ENCODE data around the gene TREH. TPM values are rescaled to one million over a fixed set of nuclear protein-coding genes. Genes with fewer than 3 reads are reported as not detected.

Gene TREH
- polyA plus RNA-seq, 3 donors = not detected

GRCh38 chr11:118643995-118644345 is 35.5 kb downstream of the TREH start:
- H3K9me3 ChIP-seq (replicated peaks in 1 of 2; ENCODE audit: control insufficient read depth in 1 of 2, insufficient read depth in 1 of 2, low read length in 2 of 2) = no peaks in the 10 kb centered on the region
- no peak overlapping the region for H3K4me3 ChIP-seq (replicated peaks in 1 of 3; ENCODE audit: low read depth in 2 of 3, low read length in 3 of 3)
- Mint-ChIP-seq H3K9me3 (no peaks in the 10 kb centered on the region), H3K27ac (no peak overlapping the region), H3K36me3 (no peaks in the 10 kb centered on the region), H3K27me3 (ENCODE audit: low read depth in 3 of 3) (peaks cover 0 to 6% (median 5%) of the 10 kb centered on the region in 3 donors), H3K4me1 (no peaks in the 10 kb centered on the region), H3K4me3 (no peak overlapping the region)
- no peak overlapping the region for H3K4me2 ChIP-seq (replicated peaks; ENCODE audit: extremely low read depth, low read length, poor library complexity, severe bottlenecking)
- no peaks in the 10 kb centered on the region for H3K27me3 ChIP-seq (ENCODE audit: control insufficient read depth in 2 of 2, insufficient read depth in 2 of 2, low read length in 2 of 2)
- H3K4me1 ChIP-seq (ENCODE audit: control insufficient read depth in 1 of 2, insufficient read depth in 2 of 2, low read length in 2 of 2) = no peaks in the 10 kb centered on the region
- H3K79me2 ChIP-seq (ENCODE audit: insufficient read depth, low read length) = no peaks in the 10 kb centered on the region
- TF ChIP-seq, protein P1, sequence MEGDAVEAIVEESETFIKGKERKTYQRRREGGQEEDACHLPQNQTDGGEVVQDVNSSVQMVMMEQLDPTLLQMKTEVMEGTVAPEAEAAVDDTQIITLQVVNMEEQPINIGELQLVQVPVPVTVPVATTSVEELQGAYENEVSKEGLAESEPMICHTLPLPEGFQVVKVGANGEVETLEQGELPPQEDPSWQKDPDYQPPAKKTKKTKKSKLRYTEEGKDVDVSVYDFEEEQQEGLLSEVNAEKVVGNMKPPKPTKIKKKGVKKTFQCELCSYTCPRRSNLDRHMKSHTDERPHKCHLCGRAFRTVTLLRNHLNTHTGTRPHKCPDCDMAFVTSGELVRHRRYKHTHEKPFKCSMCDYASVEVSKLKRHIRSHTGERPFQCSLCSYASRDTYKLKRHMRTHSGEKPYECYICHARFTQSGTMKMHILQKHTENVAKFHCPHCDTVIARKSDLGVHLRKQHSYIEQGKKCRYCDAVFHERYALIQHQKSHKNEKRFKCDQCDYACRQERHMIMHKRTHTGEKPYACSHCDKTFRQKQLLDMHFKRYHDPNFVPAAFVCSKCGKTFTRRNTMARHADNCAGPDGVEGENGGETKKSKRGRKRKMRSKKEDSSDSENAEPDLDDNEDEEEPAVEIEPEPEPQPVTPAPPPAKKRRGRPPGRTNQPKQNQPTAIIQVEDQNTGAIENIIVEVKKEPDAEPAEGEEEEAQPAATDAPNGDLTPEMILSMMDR (IDR thresholded peaks at IDR 0.05) = no peak
- H3K36me3 ChIP-seq (replicated peaks in 1 of 2; ENCODE audit: control insufficient read depth in 1 of 2, insufficient read depth in 2 of 2, low read length in 2 of 2) = no peaks in the 10 kb centered on the region
- WGBS (ENCODE audit: insufficient coverage) = 93% methylated on average over 5 of the region's 7 CpGs
- H3K27ac ChIP-seq (ENCODE audit: low read depth in 1 of 2, low read length in 2 of 2) = no peak overlapping the region
- intact Hi-C loops (cut with micrococcal nuclease) = no loop called here
- no peak for DNase-seq
- H3K9ac ChIP-seq (ENCODE audit: insufficient read depth, low read length, poor library complexity, severe bottlenecking) = no peak overlapping the region
- H4K20me1 ChIP-seq (ENCODE audit: insufficient read depth, low read length) = no peaks in the 10 kb centered on the region
- H2AFZ ChIP-seq (ENCODE audit: insufficient read depth, low read depth, low read length, poor library complexity, severe bottlenecking) = no peak overlapping the region

DNA sequence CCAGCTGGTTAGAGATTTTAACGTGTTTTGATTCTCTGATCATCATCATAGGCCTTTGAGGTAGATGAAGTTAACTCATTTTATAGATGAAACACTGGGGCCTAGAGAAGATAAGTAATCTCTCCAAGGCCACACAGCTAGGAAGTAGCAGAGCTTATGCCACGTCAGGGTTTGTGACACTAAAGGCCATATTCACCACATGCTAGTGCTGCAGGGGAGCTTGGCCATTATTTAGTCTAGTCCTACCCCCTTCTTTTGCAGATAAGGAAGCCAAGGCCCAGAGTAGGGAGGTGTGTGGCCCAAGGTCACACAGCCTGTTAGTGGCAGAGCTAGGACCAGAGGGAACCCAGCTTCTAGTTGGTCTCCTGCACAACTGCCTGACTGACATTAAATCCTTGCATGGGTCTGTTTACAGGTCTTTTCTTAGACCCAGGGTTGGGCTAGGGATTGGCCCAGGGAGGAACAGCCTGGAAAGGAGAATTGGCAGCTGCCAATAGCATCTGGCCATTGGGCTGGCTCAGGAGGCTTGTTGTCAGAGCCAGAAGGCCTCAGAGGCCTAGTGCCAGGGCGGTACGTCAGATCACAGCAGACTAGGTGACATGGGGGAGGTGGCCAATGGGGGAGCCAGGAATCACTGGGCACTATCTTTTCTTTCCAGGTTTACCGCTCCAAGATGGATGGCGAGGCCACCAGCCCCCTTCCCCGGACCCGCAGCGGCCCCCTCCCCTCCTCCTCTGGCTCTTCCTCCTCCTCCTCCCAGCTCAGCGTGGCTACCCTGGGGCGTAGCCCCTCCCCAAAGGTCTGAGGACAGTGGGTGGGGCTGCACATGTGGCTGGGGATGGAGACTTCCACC is 36.1 kb downstream of the TREH start:
- WGBS (ENCODE audit: insufficient coverage) = 100% methylated on average over 2 of the region's 11 CpGs
- H3K27ac ChIP-seq (ENCODE audit: low read depth in 1 of 2, low read length in 2 of 2) = no peak overlapping the region

More for the DNA sequence above, 36.1 kb downstream of the TREH start:
- no peaks in the 10 kb centered on the region for H3K36me3 Mint-ChIP-seq
- H3K4me1 Mint-ChIP-seq = no peaks in the 10 kb centered on the region
- Histone ChIP-seq H3K4me1 (ENCODE audit: control insufficient read depth in 1 of 2, insufficient read depth in 2 of 2, low read length in 2 of 2) (no peaks in the 10 kb centered on the region), H2AFZ (ENCODE audit: insufficient read depth, low read depth, low read length, poor library complexity, severe bottlenecking) (no peak overlapping the region), H4K20me1 (ENCODE audit: insufficient read depth, low read length) (no peaks in the 10 kb centered on the region), H3K4me3 (replicated peaks in 1 of 3; ENCODE audit: low read depth in 2 of 3, low read length in 3 of 3) (no peak overlapping the region), H3K9ac (ENCODE audit: insufficient read depth, low read length, poor library complexity, severe bottlenecking) (no peak overlapping the region), H3K9me3 (replicated peaks in 1 of 2; ENCODE audit: control insufficient read depth in 1 of 2, insufficient read depth in 1 of 2, low read length in 2 of 2) (no peaks in the 10 kb centered on the region), H3K36me3 (replicated peaks in 1 of 2; ENCODE audit: control insufficient read depth in 1 of 2, insufficient read depth in 2 of 2, low read length in 2 of 2) (no peaks in the 10 kb centered on the region), H3K79me2 (ENCODE audit: insufficient read depth, low read length) (no peaks in the 10 kb centered on the region), H3K27me3 (ENCODE audit: control insufficient read depth in 2 of 2, insufficient read depth in 2 of 2, low read length in 2 of 2) (no peaks in the 10 kb centered on the region), H3K4me2 (replicated peaks; ENCODE audit: extremely low read depth, low read length, poor library complexity, severe bottlenecking) (no peak overlapping the region)
- no peak overlapping the region for H3K4me3 Mint-ChIP-seq
- no peaks in the 10 kb centered on the region for H3K9me3 Mint-ChIP-seq
- DNase-seq = no peak
- TF ChIP-seq, protein P1 (IDR thresholded peaks at IDR 0.05) = no peak
- H3K27me3 Mint-ChIP-seq (ENCODE audit: low read depth in 3 of 3) = peaks cover 0 to 6% (median 5%) of the 10 kb centered on the region in 3 donors
- intact Hi-C loops (cut with micrococcal nuclease) = no loop called here
- H3K27ac Mint-ChIP-seq = no peak overlapping the region

Measured in CD14-positive monocyte (primary cell).